Fibroblast of lung (primary cell): Measurements from ENCODE around the gene CCL17.

Experiments used
- CTCF ChIP-seq, 2 donors: IDR thresholded peaks in 1 of 2; conservative IDR thresholded peaks in 1 of 2; 1 replicate in 1 of 2; 2 replicates in 1 of 2; pipeline ENCODE4 v1.5.1; 2011 to 2012; ENCODE audit warnings: low read length in 2 of 2, control low read depth in 1 of 2, inconsistent platforms in 1 of 2, low read depth in 1 of 2, mild to moderate bottlenecking in 1 of 2
- EZH2 ChIP-seq: IDR thresholded peaks from 2 replicates; pipeline ENCODE4 v1.5.1; 2012; ENCODE audit warnings: low read length, control low read depth, mild to moderate bottlenecking; ENCODE audit errors: missing control alignments

- TF ChIP-seq CTCF (conservative IDR thresholded peaks at IDR 0.05 in 1 of 2, IDR thresholded peaks at IDR 0.05 in 1 of 2; ENCODE audit: low read depth in 1 of 2, low read length in 2 of 2) (no peak), EZH2 (no peak)
These were observed 40.4 kb upstream of the CCL17 start for GRCh38 chr16:57364143-57364542.
